ENCODE measurements around the gene CALCOCO1.

CALCOCO1 gene

GRCh38 chr12:53751336-53752191, 24.3 kb upstream of the CALCOCO1 start, which contains the start of gene CISTR:
Gene CISTR (minus strand): TSS chr12:53751979.
- no peak for DNase-seq

DNA sequence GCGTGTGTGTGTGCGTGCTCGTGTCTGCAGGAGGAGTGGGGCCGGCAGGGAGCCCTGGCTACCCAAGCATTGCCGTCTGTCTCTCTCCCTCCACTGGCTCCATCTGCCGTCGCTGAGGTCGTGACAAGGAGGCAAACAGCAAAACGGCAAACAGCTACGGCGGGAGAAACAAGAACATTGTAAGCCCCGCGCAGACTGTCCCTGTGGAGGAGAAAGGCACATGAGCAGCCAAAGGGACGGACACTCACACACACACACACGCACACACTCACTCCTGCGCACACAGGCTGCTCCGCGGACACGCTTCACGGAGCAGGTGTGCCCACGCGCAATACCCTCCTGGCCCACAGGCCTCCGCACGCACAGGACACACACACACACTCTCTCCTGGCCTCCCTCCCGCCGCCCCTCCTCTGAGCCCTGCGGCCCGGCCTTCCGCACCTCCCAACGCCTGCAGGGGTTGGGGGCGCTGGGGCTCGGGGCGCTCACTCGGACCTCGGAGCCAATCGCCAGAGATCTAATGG, 23.6 kb upstream of the CALCOCO1 start:
- peak; percentile 49 to 65 for DNase-seq

DNA sequence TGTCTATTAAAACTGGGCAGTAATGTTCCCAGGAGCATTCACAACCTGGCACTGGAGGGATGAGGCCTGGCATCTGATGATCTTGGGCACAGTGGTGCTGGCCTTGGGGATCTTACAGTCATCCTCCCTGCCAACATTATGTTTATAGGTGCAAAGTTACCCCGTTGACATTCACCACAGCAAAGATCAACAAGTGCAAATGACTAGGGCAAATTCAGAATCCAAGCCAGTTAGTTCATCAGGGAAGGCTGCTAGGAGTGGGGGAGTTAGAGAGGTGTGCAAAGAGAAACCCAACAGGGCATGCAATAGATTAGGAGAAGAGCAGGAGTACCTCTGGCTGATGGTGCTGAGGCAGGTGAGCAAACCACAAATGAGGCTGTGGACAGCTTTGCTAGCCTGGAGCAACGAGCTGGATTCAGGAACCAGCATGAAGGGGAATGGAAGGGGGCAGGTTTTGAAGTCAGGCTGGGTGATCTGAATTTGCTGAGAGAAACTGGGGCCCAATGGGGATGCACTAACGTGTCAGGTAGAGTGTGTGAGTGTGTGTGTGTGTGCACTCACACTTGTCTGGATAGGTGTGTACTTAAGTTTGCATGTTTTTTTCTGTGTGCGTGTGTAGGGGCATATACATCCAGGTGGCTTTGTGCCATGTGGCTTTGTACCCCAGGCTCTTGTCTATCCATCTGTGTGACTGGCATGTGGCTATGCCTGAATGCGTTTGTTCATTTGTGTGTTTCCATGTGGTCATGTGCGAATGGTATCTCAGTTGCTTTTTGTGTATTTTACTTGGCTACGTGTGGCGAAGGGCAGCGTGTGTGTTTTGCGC, 22.9 kb upstream of the CALCOCO1 start:
- DNase-seq = peak in 1 of 2 experiments; percentile 60

GRCh38 chr12:53748072-53748840, 21.0 kb upstream of the CALCOCO1 start:
- no peak for DNase-seq

DNA sequence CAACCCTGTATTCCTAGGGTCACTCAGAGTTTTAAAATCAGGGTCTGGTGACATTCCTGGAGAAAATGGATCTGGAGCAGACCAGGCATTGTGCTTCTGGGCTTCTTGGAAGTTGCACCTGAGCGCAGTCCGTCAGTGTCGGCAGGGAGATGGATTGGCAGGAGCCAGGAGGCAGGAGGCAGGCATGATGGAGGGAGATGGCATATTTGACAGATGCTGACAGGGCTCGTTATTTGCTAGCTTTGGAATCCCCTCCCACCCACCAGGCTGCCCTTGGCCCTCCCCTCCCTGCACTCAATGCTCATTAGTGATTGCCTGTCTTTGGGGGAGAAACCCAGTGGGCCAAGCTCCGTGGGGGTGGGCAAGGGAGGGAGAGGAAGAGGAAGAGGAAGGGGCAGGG, 19.8 kb upstream of the CALCOCO1 start:
- peak; percentile 19 to 73 for DNase-seq

DNA sequence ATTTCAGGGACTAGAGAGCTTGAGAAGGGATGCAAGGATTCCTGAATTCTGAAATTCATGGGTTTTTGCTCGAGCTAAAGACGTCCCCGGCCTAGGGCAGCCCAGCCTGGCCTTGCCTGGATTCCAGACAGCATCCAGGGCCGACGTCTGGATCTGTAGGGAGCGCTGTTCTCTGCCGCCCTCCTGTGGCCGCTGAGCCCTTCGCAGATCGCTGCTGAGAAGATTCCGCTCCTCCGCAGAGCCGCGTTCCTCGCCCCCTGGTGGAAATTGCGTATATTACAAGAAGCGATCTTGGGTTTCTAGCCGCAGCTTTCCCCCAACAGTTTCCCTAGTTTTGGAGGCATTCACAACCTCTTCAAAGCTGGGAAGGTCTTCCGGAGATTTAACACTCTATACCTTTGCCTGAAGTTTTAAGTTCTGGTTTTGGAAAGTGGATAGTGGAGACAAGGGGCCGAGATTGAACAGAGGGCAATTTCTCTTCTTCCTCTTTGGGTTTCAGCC, 19.4 kb upstream of the CALCOCO1 start:
- peak; percentile 53 to 84 for DNase-seq

- no peak for DNase-seq
These were observed 17.5 kb upstream of the CALCOCO1 start for GRCh38 chr12:53744751-53745150.

GRCh38 chr12:53744130-53744441, 16.8 kb upstream of the CALCOCO1 start:
- DNase-seq = no peak

DNA sequence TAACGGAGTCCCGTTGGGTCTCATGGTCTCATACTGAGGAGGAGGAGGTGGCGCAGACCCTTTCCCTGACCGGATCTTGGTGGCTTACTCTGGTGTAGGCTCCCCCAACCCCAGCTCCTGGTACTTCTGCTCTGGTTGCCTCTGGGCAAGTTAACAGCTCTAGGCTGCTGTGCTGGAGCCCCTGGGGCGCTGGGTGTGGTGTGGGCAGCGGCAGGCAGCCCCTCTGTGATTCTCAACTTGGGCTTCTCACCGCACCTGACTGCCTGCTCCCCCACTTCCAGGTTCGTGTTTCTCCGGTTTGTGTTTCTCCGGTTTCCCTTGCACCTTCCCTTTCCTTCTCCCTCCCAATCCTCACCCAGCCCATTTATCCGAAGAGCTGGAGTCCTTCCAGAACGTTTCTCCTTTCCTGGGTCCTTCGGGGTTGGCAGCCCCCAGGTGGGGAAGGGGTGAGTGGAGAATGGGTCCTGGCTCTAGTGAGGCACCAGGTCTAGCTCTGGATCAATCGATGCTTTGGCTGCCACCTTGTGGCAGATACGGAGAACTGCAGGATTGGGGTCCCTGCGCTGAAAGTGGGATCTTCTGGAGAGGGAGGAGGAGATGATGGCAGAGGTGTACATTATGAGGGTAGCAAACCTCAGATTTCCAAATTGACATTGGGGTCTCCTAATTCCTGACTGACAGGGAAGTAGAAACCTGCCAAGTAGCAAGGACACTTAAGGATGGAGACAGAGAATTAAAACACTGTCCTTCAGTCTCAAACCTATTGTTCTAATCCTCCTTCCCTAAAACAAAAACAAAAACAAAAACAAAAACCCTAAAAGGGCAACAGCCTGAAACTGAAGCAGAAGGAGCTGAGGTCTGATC, 16.2 kb upstream of the CALCOCO1 start:
- peak; percentile 55 to 75 for DNase-seq

DNA sequence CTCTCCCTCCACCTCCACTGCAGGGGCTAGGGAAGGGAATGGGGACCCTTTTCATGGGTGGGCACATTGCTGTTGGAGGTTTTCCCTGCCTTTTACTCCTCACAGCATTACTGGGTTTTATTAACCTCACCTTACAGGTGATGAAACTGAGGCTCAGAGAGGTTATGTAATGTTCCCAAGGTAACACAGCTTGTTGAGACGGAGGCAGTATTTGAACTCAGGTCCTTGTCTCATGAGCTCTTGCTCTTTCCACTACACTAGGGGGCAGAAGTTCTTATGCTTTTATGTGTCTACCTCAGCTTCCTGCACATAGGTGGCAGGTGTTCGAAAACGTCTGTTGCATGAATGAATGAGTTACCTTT, 12.9 kb upstream of the CALCOCO1 start:
- DNase-seq = no peak

DNA sequence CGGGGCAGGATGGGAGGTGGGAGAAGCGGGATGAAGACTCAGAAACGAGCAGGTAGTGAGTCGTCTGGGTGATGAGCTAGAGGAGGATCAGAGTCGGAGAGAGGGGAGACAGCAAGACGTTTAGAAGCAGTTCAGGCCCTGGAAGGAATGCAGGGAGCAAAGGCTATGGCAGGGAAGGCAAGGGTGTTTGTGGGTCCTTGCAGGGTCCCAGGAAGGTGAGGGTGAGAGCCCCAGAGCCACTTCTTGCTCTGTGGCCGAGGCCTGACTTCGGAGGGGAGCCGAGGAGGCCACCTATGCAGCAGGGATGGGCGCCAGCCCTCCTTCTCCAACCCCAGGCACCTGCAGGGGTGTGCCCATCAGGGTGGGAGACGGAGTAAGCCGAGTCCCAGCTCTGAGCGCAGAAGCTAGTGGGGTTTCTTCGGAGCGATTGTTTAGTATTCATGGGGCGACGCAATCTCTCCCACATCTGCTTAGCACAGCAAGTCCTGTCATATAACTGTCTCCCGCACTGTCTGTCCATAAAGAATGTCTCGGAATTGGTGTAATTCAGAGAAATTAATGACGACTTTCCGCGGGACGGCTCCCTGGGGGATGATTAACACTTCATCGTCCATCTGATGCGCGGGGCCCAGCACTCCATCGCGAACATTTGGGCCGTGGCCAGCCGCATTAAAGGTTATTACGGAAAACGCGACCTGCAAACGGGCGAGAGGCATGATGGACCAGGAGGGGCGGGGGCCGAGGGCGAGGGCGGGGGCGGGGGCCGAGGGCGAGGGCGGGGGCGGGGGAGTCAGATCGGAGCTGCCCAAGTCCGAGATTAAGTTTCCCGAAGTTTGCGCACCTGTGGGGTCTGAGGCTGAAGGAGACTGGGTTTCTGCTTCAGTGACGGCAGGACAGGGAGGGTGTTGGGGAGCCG, 12.2 kb upstream of the CALCOCO1 start:
- peak in 1 of 2 experiments; percentile 15 for DNase-seq

- DNase-seq = peak; percentile 21 to 53
These were observed 11.4 kb upstream of the CALCOCO1 start for GRCh38 chr12:53738406-53739213.

GRCh38 chr12:53737951-53738405, 10.7 kb upstream of the CALCOCO1 start:
- DNase-seq = no peak

DNA sequence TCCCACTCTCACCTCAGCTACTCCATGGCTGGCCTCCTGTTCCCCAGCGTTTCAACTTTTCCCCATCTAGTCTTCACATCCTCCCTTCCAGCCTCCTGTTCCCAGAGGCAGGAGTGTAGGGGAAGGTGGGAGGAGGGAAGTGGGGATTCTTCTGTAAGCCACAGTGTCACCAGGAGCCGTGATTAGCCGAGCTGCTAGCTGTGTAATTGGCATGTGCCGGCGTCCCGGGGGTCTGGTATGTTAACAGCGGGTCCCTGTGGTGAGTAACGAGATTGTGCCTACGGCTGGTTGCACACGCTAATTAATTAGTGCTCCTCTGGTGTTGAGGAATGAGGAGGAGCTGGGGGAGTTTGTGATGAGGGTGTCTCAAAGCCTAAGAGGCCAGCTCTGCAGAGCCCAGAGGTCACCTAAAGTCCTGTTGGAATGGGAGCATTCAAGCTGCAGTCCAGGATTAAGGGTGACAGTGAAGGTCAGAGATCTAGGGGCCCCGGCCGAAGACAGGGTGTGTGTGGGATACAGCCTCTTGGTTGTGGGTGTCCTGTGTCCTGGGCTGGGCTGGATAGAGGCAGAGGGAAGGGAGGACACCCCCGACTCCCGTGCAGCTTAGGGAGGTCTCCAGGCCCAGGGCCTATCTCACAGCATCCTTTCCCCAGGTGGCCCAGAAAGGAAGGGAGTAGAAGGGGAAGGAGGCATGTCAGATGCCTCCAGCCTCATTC, 10.0 kb upstream of the CALCOCO1 start:
- no peak for DNase-seq

GRCh38 chr12:53736592-53736991, 9.3 kb upstream of the CALCOCO1 start:
- no peak for DNase-seq

- DNase-seq = no peak
These were observed 8.3 kb upstream of the CALCOCO1 start for GRCh38 chr12:53735556-53735955.

GRCh38 chr12:53734425-53734824, 7.2 kb upstream of the CALCOCO1 start:
- no peak for DNase-seq

DNA sequence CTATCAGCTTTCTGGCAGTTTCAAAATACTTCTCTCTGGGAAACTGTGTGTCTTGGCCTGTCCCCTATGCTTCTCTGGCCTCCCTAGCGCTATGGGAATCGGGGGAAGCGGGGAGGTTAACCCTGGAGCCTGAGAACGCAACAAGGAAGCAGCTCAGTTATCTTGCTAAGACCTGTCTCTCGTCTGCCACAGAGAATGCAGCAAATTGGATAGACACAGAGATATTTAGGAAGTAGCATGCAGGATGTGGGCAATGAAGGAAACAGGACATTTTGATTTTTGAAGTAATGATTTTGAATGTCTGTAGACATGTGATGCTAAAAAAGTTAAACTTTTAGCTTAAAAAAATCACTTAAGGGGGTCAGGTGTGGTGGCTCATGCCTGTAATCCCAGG, 6.6 kb upstream of the CALCOCO1 start:
- no peak for DNase-seq

Measured in NCI-H524 (cell line).